ENCODE results near the gene CTSS.

Gene CTSS

DNA sequence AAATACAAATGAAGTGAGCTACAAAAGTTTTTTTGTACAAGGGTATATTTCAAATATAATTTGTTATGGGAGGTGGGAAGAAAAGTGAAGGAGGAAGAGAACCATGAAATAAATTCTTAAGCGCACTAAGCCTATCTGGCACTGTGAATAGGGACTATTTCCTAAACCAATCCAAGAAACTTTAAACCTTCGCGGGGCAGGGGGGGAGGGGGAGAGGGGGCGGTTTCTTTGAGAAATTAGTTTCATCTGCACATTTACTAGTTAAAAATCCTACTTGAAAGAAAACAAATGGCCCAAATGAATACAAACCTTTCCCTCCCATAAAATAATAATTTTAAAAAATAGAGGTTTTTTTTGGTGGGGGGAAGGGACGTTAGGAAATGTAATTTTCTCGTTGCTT lies 69.0 kb downstream of the CTSS start:
- DNase-seq: no peak

DNA sequence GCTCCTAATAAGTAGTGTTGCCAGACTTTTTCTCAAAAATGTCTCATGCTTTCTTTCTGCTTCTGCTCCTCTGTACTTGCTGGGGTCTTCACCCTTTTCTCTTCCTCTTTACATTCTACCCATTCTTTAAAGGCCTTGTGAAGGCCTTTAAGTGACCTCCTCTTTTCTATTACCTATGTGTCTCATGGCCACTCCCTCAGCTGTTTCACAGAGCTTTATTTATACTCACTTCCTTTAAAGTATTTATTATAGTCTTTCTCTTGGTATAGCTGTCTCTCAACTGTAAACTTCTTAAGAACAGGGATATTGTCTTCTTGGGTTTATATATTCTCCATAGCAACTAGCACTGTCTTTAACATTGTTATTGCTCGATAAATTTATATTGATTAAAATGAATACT lies 69.4 kb downstream of the CTSS start:
- no peak for DNase-seq

DNA sequence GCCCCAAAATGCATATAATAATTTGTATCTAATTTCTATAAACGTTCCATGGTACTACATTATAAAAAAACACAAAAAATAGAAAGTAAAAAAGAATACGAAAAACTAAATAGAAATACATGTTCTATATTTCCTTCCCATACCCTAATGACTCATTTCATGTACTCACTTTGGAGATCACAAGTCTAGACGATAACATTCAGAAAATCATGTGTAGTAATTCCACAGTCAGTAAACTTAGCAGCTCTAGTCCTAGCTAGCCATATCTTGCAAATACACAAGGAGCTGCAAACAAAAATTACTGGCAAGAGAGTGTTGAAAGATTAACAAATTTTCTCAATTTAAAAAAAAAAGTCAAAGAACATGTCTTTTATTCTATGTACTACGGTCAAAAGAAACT lies 70.0 kb downstream of the CTSS start:
- DNase-seq: no peak

DNA sequence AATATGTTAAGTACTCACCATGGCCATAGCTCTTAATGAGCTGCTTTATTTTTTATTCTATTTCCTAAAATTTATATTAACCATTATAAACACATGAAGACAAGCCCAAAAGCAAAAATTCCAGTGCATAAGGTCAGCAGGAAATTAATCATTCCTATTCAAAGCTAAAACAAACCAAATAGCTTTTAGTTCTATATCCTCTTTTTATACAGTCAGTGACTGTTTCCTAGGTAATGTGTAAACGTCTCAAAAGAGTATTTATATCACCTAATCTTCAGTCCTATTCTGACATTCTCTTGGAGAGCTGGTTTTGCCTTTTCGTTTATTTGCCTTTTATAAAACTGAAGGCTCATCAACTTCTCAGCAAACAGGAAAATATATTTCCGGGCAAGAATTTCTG lies 72.9 kb downstream of the CTSS start:
- DNase-seq: no peak

DNA sequence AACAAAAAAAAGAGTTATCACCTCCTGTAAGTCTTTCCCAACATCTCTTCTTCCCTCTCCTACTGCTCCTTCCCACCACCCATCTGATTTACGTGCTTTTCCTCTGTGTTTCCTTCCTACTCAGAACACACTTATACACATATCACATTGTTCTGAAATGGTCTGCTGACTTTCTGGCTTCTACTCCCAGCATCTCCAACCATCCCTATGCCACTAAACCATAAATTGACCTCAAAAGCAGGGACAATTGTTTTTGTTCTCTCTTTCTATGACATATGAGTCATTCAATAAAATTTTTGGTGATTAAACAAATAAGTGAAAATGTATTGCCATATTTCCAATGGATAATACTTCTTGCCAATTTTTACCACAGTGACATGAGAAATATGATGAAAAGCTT lies 76.8 kb downstream of the CTSS start:
- no peak for DNase-seq

DNA sequence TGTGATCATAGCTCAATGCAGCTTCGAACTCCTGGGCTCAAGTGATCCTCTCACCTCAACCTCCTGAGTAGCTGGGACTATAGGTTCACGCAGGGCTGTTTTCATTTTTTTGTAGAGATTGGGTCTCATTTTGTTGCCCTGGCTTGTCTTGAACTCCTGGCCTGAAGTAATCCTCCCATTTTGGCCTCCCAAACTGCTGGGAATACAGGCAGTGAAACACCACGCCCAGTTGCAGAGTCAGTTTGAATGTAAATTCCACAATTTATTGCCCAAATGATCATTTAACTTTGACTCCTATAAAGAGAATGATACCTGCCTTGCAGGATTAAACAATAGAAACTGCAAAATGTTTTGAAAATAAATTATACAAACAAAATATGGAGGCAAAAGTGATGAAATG lies 79.3 kb downstream of the CTSS start:
- DNase-seq: no peak

DNA sequence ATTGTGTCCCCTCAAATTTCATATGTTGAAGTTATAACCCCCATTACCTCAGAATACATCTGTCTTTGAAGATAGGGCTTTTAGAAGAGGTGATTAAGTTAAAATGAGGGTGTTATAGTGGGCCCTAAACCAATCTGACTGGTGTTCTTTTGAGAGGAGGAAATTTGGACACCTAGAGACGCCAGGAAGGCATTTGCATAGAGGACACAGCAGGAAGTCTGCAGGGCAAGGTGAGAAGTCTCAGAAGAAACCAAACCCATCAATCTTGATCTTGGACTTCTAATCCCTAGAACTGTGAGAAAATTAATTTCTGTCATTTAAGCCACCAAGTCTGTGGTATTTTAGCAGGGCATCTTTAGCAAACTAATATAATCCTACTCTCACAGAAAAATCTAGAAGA lies 81.7 kb downstream of the CTSS start:
- DNase-seq: no peak
